Ovary (tissue), 3 donors: ENCODE results near the gene THAP4.

Source experiments
- EP300 ChIP-seq: sonication (generic); formaldehyde crosslinking; IDR thresholded peaks from one replicate; pipeline ENCODE4 v1.6.1; 2017; ENCODE audit warnings: antibody characterized with exemption
- POLR2A ChIP-seq: fragments of 450-650 bp; IDR thresholded peaks from one replicate; pipeline ENCODE4 v1.6.1; 2017; ENCODE audit warnings: antibody characterized with exemption, mild to moderate bottlenecking, moderate library complexity
- TF ChIP-seq, protein P1 (sequence below), 3 donors: fragments of 450-650 bp in 2 of 3; fragments of 200-600 bp in 1 of 3; IDR thresholded peaks; one replicate each; pipeline versions ENCODE4 v1.5.1 to v1.8.0; 2016 to 2022; ENCODE audit warnings: antibody characterized with exemption in 3 of 3, mild to moderate bottlenecking in 1 of 3
- donor health status: DM: no; HTN: no; CAD: no.

DNA sequence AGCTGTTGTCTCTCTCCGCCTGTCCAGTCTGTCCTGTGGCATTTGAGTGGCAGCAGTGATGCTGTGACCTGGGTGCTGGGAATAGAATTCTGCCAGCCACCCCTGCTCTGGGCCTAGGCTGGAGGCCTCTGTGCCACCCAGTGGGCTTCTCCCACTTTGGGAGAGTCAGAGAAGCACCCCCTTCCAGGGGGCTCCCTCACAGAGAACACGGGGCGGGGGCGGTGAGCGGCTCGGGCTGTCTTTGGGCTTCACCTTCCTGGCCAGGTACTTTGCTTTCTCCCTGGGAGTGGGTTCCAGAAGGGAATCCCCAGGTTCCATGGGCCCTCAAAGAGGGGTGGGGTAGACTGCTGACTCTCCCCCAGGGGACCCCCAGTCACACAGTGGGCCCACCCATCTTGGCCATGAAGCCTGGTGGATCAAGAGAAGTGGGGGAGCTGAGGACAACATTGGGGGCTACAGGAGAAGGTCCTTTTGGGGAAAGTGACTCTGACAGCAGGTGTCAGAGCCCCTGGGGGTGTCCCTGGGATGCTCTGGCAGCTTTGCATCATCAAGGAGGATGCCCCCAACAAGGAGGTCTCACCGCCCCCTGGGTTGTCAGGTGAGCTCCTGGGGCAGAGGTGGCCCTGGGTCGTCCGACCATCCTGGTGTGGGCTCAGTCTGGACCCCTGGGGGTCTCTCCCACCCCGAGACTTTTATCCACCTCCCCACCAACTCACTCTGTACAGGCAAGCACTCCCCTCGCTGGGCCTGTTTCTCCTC lies 97.2 kb downstream of the THAP4 start:
- TF ChIP-seq, protein P1, sequence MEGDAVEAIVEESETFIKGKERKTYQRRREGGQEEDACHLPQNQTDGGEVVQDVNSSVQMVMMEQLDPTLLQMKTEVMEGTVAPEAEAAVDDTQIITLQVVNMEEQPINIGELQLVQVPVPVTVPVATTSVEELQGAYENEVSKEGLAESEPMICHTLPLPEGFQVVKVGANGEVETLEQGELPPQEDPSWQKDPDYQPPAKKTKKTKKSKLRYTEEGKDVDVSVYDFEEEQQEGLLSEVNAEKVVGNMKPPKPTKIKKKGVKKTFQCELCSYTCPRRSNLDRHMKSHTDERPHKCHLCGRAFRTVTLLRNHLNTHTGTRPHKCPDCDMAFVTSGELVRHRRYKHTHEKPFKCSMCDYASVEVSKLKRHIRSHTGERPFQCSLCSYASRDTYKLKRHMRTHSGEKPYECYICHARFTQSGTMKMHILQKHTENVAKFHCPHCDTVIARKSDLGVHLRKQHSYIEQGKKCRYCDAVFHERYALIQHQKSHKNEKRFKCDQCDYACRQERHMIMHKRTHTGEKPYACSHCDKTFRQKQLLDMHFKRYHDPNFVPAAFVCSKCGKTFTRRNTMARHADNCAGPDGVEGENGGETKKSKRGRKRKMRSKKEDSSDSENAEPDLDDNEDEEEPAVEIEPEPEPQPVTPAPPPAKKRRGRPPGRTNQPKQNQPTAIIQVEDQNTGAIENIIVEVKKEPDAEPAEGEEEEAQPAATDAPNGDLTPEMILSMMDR (IDR thresholded peaks at IDR 0.05) = no peak
- TF ChIP-seq POLR2A (no peak), EP300 (no peak)
